Breast epithelium (tissue), 3 donors: ENCODE results near the gene SERPINA4.

ENCODE experiments used
- POLR2AphosphoS5 ChIP-seq, 3 donors: sonication (generic); formaldehyde crosslinking; IDR thresholded peaks; one replicate each; pipeline ENCODE4 v1.6.1; 2017; ENCODE audit warnings: antibody characterized with exemption in 3 of 3
- TF ChIP-seq, protein P1 (sequence below), 3 donors: fragments of 450-650 bp; IDR thresholded peaks; one replicate each; pipeline ENCODE4 v1.5.1; 2016 to 2017; ENCODE audit warnings: antibody characterized with exemption in 3 of 3, mild to moderate bottlenecking in 3 of 3, moderate library complexity in 3 of 3

DNA sequence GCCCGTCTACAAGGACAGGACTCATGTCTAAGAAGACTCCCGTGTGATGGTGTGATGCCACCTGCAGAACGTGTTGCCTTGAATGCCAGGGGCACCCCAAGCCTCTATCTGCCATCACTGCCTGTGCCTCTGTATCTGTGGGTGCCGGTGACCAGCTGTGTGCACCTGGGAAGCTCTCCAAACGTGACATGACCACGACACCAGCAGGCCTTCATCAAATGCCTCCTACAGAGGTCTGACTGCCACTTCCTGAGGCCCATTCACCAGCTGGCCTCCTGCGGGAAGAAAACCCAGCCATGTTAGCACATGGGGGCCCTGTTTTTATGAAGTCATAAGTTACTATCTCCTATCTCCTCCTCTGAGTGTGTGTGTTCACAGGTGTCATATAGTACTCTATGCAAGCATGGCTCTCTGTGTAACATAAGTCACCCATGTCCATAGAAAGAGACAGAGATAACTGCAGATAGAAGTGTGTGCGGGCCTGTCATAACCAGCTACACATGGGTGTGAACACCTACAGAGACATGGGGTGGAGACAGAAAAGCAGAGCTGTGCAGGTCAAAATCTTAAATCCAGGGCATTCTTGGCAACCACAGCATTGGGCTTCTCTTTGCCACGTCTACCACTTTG is 18.3 kb upstream of the SERPINA4 start:
- TF ChIP-seq, protein P1, sequence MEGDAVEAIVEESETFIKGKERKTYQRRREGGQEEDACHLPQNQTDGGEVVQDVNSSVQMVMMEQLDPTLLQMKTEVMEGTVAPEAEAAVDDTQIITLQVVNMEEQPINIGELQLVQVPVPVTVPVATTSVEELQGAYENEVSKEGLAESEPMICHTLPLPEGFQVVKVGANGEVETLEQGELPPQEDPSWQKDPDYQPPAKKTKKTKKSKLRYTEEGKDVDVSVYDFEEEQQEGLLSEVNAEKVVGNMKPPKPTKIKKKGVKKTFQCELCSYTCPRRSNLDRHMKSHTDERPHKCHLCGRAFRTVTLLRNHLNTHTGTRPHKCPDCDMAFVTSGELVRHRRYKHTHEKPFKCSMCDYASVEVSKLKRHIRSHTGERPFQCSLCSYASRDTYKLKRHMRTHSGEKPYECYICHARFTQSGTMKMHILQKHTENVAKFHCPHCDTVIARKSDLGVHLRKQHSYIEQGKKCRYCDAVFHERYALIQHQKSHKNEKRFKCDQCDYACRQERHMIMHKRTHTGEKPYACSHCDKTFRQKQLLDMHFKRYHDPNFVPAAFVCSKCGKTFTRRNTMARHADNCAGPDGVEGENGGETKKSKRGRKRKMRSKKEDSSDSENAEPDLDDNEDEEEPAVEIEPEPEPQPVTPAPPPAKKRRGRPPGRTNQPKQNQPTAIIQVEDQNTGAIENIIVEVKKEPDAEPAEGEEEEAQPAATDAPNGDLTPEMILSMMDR (IDR thresholded peaks at IDR 0.05), result no peak
- TF ChIP-seq POLR2AphosphoS5 (IDR thresholded peaks at IDR 0.05), result no peak
